HK-2 (cell line): ENCODE results near the gene XG.

Source experiments
- DNase-seq: peaks from one replicate; pipeline ENCODE4 v3.0.0-alpha.2; 2018; ENCODE audit not compliant: unreplicated experiment

XG gene

DNA sequence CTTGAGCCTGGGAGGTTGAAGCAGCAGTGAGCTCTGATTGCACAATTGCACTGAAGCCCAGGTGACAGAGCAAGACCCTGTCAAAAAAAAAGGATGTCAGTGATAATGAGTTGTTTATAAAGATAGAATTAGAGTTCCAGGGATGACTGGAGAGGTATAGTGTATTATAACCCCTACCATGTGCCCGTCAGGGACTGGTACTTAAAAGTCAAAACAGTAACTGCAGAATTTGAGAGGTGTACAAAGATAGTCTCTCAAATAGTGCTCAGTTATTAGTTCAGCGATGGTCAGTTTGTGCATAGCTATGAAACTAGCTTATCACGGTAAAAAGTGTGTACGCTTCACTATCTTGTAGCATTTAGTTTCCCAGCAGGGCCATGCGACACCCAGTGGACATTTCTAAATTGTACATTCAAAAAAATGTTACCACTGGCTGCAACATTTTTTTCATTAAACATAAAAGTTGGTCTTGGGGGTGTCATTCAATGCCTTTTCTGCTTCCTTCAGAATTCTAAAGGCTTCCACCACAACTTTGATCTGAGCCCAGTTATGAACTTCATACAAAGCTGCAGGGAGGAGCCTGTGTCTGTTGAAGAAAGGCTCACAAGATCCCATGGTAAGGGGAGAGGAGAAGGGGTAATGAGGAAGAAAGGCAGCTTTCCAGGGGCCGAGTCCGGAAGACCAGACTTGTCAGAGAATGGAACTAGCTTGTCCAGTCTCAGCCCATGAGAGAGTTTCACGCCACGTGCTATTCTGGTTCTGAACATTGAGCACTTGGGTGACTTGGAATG lies 67.7 kb downstream of the XG start:
- DNase-seq: no peak

DNA sequence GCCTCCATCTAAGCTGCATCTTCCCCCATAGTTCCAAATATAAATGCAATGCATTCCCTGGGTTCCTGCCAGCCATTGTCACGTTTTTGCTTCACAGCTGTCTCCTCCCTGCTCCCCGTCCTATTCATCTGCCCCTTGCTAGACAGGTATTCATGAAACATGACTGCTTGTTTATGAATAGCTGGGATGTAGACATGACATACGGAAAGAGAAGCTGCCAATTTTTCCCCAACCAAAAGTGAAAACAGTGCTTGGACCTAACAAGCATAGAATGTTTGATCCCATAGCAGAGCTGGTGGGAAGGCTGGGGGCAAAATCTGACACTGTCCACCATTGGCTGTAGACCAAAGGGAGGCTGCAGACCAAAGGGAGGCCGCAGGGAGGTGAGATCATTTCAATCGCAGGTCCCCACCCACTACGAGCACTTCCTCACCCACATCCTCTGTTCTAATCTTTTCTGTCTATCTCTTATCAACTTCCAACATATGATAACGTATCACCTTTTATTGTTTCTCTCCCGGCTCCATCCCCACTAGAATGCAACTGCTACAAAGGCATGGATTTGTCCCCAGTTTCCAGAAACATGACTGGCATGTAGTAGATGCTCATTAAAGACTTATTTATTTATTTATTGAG lies 68.4 kb downstream of the XG start:
- no peak for DNase-seq

DNA sequence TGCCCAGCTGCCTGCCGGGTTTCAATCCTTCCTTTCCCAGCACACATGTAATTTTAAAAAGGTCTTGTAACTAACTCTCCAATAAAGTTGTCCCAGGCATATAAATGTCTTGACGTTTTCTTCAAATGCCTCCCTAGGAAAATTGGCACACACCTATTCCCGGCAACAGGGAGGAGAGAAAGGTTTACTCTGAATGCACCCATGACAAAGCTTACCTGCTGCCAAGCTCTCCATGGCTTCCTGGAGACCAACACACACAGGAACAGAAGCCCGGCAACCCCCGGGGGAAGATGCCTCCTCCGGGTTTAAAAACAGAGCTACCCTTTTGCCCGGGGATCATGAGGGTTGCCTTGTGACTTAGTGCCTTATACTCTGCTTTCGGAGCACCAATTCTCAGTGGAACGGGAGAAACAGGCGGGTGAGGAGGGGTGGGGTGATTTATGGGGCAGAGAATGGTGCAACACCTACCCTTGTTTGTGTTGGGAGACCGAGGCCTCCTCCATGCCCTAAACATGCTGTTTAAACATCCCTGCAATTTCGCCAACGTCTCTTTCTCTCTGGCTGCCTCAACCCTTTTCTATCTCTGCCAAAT lies 72.1 kb downstream of the XG start:
- no peak for DNase-seq

DNA sequence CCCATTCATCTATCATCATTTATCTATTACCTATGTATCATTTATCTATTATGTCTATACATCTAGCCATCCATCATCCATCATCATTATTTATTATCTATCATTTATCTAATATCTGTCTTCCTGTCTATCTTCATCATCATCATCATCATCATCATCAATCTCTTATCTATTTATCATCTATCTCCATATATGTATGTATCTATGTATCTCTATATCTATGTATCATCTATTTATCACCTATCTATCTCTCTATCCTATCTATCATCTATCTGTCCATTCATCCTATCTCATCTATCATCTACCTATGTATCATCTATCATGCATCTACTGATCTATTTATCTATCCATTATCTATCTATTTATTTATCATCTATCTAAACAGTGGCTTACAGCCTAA lies 73.0 kb downstream of the XG start:
- no peak for DNase-seq

DNA sequence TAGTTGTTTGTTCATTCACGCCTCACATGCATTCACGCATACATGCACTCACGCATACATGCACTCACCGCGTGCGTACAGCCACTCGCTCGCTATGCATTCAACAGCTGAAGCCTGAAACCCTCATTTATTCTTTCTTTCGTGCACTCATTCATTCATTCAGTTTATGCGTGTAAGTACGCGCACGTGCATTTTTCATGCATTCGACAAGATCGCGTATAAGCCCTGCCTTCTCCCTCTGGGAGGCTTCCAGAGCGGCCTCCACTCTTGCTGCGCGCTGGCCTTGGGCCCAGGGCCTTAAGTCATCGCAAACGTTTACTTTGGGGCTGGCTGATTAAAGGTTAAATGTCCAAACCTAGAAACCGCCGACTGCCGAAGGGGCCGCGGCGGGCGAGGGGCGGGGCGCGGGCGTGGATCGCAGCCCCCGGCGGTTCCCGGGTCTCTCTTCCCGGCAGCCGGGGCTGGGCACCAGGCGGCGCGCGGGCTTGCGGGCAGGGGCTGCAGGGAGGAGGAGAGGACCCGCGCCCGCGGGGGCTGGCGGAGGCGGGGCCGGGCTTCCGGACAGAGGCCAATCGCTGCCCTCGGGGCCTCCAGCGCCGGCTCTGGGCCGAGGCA lies 76.6 kb downstream of the XG start, which contains the start of gene GYG2:
Gene GYG2 (plus strand): TSS at position 587 of the 615 bp plus-strand sequence. CDS start 1,259 bp downstream, outside the sequence.
- peak; percentile 37 for DNase-seq

DNA sequence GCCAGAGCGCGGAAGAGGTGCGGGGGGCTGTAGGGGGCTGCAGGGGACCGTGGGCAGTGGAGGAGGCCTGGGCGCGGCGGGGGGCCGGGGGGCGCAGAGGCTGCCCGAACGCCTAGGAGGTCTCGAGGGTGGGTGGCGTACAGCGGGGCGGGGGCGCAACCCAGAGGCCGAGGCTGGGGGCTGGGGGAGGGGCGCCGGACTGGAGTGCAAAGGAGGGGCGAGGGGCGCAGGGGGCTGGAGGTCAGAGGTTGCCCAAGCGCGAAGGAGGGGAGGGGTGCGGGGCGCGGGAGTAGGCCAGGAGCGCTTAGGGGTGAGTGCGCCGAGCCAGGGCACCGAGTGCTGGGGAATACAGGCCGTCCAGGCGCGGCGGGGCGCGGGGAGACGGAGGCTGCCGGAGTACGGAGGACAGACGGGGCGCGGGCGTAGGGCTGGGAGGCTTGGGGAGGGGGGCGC lies 77.1 kb downstream of the XG start:
- peak; percentile 3 for DNase-seq

DNA sequence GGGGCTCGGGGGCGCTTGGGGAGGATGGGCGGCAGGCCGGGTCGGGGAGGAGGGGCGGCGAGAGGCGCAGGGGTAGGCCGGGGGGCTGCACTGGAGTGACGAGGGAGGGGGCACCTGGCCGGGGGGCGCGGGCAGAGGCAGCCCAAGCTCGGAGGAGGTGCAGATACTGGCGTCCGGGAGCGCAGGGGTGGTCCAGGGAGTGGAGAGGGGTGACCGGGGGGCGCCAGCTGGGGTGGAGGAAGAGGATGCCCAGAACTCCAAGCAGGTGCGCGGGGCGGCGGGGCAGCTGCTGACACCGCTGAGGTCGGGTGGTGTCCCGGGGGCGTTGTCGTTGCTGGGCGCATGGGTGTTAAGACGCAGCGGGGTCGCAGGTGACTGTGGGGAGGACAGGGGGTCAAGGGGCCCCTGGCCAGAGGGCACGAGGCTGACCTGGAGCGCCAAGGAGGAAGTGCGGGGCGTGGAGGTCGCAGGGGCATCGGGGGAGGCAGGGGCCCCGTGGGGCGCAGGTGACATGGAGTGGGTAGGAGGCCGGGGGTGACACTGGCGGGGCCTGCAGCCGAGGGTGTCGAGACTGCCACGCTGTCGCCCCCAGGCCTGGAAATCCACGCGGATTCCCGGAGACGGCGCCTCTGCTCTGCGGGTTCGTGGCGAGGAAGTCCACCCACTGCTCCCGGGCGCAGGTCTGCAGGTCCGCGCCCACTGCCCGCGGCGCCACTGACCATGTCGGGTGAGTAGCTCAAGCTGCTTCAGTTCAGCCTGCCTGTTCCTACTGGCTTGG lies 77.8 kb downstream of the XG start:
- no peak for DNase-seq

DNA sequence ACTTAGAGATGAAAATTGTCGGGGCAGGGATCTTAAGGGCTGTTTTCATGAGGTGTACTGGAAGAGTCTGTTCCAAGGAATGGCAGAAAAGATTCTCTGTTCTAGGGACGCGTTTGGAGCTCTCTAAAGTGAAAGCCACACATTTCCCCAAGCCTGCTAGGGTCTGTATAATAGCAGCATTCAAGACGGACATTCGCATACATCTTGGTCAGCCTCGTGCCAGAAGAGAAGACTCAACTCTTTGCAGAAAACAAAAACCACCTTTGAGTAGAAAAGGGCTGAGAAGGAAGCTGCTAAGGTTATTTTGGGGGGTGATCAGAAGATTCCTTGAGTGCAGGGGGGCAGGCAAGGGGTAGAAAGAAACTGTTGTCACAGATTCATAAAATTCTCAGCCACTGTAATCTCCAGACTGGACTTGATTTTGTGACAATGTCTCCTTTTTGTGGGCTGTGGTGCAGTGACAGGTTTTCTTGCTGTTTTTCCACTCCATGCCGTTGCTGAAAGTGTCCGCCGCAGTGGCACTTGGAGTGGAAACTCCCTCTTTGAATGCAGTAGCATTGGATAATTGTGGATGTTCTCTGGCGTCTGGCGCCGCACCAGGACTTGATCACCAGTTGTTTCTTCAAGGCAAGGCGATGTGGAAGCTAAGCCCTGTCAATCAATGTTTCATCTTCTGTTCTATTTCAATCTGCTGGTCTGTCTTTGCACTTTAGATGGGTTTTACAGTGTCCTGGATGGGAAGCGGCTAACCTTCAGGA lies 79.8 kb downstream of the XG start:
- no peak for DNase-seq

DNA sequence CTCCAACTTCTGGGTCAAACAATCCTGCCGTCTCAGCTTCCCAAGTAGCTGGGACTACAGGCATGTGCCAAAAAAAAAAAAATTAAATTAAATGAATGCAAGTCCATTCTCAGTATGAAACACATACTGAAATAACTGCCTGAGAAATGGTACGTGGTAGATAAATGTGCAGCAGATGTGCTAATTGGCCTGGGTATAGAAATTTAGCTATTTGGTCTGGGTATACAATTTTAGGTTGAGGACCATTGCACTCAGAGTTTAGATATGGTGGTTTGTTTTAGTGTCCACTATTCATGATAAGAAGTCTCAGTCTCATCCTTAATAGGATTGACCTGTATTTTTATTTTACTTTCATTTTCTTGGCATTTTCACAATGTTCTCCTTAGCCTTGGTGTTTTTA lies 86.1 kb downstream of the XG start:
- DNase-seq: no peak

DNA sequence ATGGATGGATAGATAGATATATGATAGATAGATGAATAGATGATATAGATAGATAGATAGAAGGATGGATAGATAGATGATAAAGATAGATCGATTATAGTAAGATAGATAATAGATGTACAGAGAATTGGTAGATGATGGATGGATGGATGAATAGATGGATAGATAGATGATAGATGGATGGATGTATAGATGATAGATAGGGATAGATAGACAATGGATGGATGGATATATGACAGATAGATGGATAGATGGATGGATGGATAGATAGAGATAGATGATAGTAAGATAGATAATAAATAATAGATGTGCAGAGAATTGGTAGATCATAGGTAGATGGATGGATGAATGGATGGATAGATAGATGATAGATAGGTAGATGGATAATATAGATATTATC lies 89.1 kb downstream of the XG start:
- DNase-seq: no peak

DNA sequence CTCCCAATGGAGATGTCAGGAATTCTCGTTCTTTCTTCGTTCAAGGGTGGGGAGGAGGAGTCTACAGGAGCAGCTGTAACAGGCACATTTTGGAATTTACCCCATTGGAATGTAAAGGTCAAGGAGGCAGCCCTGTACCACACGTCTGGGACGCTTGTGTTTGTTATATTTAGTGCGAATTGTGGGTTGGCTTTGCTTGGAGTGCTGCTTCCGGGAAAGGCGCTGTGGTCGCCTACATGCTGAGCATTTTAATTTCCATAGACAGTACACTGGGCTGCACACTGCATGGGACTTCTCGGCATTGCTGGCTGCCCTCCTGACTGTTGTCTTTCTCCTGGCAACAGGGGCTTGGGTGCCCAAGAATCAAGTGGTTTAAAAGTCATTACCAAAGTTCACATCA lies 89.7 kb downstream of the XG start:
- no peak for DNase-seq

DNA sequence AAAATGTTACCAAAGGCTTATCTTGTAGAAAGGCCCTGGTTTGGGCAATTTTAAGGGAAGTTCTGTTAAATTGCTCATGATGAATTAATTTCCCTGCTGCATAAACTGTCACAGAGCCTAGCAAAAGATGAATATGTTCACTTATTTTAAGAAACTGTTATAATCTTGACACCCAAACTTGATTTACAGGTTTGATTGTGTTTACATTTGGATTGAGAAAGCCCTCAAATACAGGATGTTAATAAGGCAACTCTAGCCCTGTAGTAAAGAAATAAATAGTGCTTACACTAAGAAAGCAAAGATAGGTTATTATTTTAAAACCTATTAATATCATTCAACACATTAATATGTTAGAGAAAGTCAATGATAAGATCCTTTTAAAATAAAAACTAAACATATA lies 95.2 kb downstream of the XG start:
- DNase-seq: no peak

DNA sequence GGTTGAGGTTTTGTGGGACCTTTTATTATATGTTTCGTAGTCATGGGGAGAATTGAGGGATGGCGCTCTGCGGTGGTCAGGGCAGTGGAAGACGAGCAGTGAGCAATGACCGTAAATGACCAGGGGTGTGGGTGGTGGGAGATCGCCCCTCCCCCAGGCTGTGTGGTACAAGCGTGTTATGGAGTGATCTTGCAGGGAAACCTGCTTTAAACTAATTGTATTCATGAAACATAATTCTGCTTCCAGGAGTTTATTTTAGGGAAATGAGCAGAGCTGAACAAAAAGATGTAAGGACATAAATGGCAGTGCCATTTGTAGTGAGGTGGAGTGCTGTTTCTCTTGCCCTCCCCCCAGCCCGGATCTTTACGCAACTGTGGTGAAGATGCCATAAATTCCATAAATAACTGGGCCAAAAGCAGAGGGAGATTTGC lies 97.0 kb downstream of the XG start:
- peak; percentile 5 for DNase-seq

DNA sequence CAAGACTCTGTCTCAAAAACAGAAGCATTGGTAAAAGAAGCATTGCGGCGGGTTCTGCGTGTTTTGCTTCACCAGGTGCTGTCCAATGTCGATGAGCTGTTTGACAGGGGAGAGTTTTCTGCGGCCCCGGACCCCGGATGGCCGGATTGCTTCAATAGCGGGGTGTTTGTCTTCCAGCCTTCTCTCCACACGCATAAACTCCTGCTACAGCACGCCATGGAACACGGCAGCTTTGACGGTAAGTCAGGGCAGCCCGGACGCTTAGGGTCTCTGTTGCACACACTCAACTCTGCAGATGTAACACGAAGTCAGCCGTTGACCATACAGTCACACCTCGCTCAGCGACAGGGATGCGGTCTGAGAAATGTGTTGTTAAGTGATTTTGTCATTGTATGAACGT lies 103.1 kb downstream of the XG start:
- DNase-seq: no peak

DNA sequence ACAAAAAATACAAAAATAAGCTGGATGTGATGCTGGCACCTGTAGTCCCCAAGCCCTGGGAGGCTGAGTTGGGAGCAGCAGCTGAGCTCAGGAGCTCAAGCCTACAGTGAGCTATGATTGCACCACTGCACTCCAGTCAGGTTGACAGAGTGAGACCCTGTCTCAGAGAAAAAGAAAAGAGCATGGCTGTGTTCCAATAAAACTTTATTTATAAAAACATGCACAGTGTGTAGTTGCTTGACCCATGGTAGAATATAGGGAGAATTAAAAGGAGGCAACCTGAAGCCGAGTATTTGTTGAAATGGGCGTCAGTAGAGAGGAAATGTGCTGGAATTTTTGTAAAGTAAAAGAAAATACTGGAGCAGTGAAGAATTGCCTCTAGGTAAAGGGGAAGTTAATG lies 103.9 kb downstream of the XG start:
- DNase-seq: no peak

DNA sequence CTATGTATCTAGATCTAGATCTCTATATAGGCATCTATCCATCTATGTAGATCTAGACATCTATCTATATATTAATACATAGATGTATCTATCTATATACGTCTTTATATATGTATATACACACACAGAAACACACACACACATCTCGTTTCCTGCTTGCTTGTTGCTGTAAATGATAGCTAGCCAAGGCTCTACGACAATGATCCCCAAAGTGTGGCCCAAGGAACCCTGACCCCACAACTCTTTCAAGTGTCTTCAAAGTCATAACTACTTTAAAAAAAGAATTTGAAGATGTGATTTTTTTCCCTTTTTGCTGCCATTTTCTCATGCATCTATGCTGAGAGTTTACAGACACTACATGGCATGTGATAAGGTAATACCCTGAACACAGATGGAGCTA lies 105.7 kb downstream of the XG start:
- no peak for DNase-seq

DNA sequence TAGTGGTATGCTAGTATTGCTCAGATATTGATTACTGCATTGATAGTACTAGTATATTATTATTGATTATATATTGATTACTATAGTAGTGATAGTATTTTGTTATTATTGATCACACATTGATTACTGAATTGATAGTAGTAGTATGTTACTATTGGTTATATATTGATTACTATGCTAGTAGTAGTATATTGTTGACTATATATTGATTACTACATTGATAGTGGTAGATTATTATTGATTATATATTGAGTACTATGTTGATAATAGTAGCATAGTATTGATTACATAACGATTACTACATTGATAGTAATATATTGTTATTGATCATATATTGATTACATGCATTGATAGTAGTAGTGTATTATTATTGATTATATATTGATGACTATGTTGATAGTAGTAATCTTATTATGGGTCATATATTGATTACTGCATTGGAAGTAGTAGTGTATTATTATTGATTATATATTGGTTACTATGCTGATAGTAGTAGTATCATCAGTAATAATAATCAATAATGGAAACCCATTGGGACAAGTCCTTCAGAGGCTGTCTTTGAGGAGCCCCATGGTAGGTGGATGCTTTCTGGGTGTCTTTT lies 107.5 kb downstream of the XG start:
- no peak for DNase-seq

DNA sequence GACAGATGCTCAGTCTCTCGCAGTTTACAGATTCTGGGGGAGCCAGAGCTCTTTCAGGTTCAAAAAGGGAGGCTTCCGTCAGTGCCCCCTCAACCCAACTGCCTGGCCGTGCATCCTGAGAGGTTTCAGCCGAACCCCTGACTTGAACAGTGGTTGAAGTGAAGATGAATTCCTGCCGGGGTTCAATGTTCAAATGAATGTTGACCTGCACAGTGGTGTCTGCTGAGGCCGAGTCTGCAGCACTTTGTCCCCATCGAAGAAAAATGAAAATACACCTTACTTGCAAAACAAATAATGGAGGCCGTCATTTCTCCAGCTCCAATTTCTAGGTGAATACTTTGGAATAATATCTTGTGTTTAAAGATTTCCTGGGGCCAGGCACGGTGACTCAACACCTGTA lies 110.6 kb downstream of the XG start:
- DNase-seq: no peak

DNA sequence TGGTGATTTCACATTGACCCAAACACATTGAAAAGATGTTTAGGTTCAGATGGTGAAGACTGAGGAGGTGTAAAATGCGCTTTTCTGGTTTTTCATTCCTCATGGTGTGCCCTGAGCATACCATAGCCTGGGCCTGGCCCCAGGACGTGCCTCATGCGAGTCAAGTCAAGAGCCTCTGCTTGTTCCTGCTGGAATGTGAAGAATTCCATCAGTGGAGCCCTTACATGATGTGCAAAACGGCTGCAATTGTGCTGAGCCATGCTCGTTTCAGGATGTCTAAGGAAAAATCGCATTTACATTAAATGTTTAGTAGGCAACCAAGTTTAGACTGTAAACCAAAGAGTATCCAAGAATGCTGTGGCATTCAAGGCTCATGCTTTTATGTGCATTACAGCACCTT lies 111.8 kb downstream of the XG start:
- no peak for DNase-seq
